D721Med (cell line): Measurements from ENCODE around the gene CNTNAP2.

Source experiments
- DNase-seq: peaks from one replicate; pipeline ENCODE4 v3.0.0; 2011; ENCODE audit warnings: low spot score; ENCODE audit not compliant: insufficient read length
- FAIRE-seq: peaks from 2 replicates; lab custom pipeline; 2011; peaks lifted over from hg19 to GRCh38; lab: Jason Lieb, UNC
- CTCF ChIP-seq: IDR thresholded peaks from 2 replicates; pipeline ENCODE4 v1.5.1; 2012; ENCODE audit warnings: mild to moderate bottlenecking, control low read depth; ENCODE audit not compliant: insufficient read depth; ENCODE audit errors: missing control alignments

CNTNAP2 gene

GRCh38 chr7:148380596-148381419 is 2264.2 kb downstream of the CNTNAP2 start:
- DNase-seq = peak; percentile 42
- peak; percentile 94 for FAIRE-seq
- no peak for TF ChIP-seq CTCF

GRCh38 chr7:148382596-148382995 is 2266.0 kb downstream of the CNTNAP2 start:
- no peak for DNase-seq
- no peak for TF ChIP-seq CTCF
- peak; percentile 32 for FAIRE-seq

- TF ChIP-seq CTCF = no peak
- no peak for DNase-seq
- no peak for FAIRE-seq
Measured at GRCh38 chr7:148383651-148384050, 2267.1 kb downstream of the CNTNAP2 start.

GRCh38 chr7:148385009-148385682 is 2268.5 kb downstream of the CNTNAP2 start:
- no peak for FAIRE-seq

GRCh38 chr7:148390381-148390780 is 2273.8 kb downstream of the CNTNAP2 start:
- DNase-seq (no peak), FAIRE-seq (no peak)
- TF ChIP-seq CTCF = no peak

More at GRCh38 chr7:148385009-148385682, 2268.5 kb downstream of the CNTNAP2 start:
- no peak for DNase-seq
- TF ChIP-seq CTCF = no peak

- DNase-seq (no peak), FAIRE-seq (no peak)
- TF ChIP-seq CTCF = no peak
Measured at GRCh38 chr7:148391591-148391990, 2275.0 kb downstream of the CNTNAP2 start.
